Measurements from ENCODE around the gene OCA2.

GRCh38 chr15:28112101-28112760 is 13.1 kb upstream of the OCA2 start:
- TF ChIP-seq, protein P1, sequence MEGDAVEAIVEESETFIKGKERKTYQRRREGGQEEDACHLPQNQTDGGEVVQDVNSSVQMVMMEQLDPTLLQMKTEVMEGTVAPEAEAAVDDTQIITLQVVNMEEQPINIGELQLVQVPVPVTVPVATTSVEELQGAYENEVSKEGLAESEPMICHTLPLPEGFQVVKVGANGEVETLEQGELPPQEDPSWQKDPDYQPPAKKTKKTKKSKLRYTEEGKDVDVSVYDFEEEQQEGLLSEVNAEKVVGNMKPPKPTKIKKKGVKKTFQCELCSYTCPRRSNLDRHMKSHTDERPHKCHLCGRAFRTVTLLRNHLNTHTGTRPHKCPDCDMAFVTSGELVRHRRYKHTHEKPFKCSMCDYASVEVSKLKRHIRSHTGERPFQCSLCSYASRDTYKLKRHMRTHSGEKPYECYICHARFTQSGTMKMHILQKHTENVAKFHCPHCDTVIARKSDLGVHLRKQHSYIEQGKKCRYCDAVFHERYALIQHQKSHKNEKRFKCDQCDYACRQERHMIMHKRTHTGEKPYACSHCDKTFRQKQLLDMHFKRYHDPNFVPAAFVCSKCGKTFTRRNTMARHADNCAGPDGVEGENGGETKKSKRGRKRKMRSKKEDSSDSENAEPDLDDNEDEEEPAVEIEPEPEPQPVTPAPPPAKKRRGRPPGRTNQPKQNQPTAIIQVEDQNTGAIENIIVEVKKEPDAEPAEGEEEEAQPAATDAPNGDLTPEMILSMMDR (IDR thresholded peaks at IDR 0.05; ENCODE audit: low read length): no peak
- TF ChIP-seq EZH2 (IDR thresholded peaks at IDR 0.05; ENCODE audit: borderline replicate concordance, low read length): no peak
